Effector CD8-positive, alpha-beta T cell (primary cell): ENCODE measurements around the gene CLPX.
"Not testable (repeated sequence)": the region's sequence is repeated elsewhere in the genome, so short reads cannot be mapped to it uniquely, and the experiment has no call there.

Experiments
- DNase-seq: peaks from one replicate; lab custom pipeline; 2025; lab: John Stamatoyannopoulos, UW

Gene CLPX

GRCh38 chr15:65172531-65172930 is 12.6 kb downstream of the CLPX start:
- no peak for DNase-seq

- DNase-seq = no peak
Observed at GRCh38 chr15:65171428-65171827, 13.7 kb downstream of the CLPX start.

DNA sequence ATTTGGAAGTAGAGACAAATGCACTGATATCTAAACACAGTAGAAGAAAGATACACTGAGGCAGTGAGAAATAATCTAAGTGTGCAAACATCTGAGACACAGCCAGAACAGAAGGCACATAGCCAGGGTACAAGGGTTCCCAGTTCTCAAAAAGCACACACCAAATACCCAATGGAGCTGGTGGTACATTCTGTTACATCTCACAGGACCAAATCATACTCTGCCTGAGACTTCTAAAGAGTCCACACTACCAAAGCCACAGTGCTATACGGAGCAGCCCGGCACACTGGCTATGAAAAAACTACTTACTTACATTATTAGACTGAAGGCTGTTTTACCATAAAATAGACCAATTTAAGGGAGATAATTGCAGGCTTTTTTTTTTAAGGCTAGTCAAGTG is 19.3 kb downstream of the CLPX start:
- DNase-seq = no peak

DNA sequence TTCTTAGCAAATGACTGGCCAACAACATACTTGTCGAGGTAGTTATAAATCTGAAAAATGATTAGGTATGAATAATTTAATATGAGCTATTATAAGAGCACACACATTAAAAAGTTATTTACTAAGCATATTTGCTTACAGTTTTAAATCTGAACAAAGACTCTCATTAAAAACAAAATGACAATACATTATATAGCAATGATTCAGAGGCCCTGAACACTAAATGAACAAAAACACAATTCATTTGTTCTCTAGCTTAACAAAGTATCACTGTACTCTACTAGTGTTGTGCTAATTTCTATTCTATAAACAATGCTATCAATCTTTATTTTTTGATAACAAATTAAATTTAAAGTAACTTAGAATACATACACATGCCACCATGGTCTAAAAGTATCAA is 21.0 kb downstream of the CLPX start:
- no peak for DNase-seq

DNA sequence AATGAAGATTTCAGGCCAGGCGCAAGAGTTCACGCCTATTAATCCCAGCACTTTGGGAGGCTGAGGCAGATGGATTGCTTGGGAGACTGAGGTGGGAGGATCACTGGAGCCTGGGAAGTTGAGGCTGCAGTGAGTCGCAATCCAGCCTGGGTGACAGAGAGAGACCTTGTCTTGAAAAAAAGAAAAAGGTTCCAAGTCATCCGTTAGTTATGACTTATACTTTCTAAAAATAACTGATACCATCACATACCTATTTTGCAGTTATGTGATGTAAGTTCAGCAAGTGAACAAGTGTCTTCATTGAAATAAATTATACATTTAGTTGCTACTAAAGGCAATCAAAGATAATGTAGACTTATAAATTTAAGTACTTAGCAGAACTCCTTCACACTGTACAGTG is 22.1 kb downstream of the CLPX start:
- no peak for DNase-seq

DNA sequence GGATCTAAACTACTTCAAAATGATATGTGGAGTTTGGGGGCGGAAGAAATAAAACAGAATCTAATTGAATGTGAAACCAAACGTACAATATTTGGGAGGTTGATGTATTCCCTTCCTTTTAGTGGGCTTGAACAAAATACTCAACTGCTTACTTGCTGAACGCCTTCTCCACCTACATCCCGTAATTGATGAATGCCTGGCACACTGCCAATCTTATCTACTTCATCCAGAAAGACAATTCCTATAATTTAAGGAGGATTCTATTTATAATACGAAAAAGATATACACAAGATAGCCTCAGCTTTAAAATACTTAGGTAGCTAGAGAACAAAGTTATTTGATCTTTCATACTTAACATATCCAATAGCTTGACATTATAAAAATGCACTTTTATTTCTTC is 28.4 kb downstream of the CLPX start:
- no peak for DNase-seq

DNA sequence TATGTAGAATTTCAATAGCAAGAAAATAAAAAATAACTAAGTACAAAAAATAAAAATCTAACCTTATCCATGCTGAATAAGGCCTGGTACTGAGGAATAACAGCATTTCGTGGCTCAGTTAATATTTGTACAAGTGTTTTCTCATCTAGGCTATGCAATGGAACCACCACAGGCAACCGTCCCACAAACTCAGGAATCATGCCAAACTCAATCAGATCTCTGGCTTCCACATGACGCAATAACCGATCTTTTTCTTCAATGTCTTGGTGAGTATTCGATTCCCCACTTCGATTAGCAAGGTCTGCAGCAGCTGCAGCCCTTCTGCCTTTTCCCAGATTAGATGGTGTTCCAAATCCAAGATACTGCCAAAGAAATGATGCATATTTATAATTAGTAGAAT is 30.4 kb downstream of the CLPX start:
- no peak for DNase-seq

GRCh38 chr15:65147902-65148301 is 37.2 kb downstream of the CLPX start:
- no peak for DNase-seq

DNA sequence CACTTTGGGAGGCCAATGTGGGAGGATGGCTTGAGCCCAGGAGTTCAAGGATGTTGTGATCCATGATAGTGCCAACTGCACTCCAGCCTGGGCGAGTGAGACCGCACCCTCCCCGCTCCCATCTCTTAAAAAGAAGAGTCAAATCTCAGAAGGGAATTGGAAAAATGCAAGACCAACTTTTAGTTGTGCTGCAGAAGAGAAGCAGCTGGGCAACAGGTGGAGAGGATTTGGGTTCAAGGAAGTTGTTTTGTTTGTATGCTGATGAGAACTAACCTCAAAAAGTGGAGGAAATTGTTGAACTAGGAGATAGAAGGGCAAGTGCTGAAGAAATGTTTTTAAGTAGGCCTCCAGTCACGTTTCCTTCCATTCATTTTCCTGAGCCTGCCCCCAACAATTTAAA is 38.7 kb downstream of the CLPX start:
- no peak for DNase-seq

DNA sequence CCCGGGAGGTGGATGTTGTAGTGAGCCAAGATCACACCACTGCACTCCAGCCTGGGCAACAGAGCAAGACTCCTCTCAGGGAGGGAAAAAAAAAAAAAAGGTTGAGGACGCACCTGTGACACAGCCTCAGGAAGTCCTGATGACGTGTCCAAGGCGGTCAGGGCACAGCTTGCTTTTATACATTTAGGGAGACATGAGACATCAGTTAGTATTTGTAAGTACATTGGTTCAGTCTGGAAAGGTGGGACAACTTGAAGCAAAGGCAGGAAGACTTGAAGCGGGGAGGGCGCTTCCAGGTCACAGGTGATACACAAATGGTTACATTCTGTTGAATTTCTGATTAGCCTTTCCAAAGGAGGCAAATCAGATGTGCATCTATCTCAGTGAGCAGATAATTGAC is 46.5 kb downstream of the CLPX start:
- not testable (repeated sequence) for DNase-seq

GRCh38 chr15:65137893-65138292 is 47.2 kb downstream of the CLPX start:
- DNase-seq = not testable (repeated sequence)

DNA sequence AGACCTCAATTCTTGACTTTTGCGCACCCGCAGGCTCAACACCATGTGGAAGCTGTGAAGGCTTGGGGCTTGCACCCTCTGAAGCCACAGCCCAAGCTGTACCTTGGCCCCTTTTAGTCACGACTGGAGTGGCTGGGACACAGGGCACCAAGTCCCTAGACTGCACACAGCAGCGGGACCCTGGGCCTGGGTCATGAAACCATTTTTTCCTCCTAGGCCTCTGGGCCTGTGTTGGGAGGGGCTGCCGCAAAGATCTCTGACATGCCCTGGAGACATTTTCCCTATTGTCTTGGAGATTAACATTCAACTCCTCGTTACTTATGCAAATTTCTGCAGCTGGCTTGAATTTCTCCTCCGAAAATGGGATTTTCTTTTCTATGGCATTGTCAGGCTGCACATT is 48.1 kb downstream of the CLPX start:
- not testable (repeated sequence) for DNase-seq

DNA sequence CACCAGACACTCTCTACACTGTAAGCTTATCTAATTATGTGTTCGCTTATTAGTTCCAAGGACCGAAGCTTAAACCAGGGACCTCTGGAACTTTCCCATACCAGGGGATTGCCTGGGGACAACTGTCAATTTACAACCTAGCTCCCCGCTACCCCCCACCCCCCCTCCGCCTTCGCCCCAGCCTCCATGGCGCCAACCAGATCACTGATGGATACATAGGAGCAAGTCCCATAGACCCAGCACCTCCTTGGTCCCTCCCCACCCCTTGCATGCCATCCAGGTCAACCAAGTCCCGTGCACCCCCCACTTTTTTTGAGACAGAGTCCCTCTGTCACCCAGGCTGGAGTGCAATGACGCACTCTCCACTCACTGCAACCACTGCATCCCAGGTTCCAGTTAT is 50.6 kb downstream of the CLPX start:
- no peak for DNase-seq

- peak; percentile 60 for DNase-seq
Observed at GRCh38 chr15:65133548-65134200, 51.5 kb downstream of the CLPX start, which contains the start of gene PDCD7. PDCD7 (minus strand) TSS chr15:65133808; CDS start chr15:65133781, 27 bp downstream.

GRCh38 chr15:65132878-65133547 is 52.1 kb downstream of the CLPX start:
- DNase-seq = no peak

GRCh38 chr15:65130941-65131340 is 54.2 kb downstream of the CLPX start:
- DNase-seq = no peak

DNA sequence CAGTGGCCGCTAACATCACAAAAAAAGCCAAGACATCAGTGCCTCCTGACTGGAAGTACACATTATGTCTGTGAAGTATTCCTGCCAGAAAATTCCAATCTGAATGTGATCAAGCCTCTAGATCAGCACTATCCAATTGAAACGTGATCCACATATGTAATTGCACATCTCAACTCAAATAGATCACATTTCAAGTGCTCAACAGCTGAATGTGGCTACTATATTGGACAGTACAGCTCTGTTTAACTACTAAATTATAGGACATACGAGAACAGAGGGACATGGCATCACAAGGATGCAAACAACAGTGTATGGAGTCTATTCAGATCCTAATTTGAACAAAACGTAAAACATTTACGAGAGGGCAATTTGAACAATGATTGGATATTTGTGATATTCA is 69.6 kb downstream of the CLPX start:
- no peak for DNase-seq

DNA sequence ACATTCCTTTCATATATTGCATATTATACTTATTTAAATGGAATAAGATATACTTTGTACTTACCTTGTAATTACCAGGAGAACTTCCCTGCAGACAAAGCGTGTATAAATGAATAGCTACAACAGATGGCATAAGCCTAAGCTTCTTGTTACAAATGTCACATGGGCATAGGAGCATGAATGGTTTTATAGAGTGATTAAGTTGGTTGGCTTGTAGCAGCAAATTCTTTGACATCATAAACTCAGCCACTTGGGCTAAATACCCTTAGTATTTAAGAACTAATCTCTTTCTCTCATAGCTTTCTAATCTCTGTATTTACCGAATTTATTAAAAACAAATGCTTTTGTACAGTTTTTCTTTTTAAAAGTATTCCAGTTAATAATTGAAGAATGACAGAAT is 70.1 kb downstream of the CLPX start, which contains the start of gene UBAP1L:
TSS of gene UBAP1L (minus strand) at position 115 of the 400 bp plus-strand sequence. CDS start 8,985 bp downstream, outside the sequence.
- no peak for DNase-seq

DNA sequence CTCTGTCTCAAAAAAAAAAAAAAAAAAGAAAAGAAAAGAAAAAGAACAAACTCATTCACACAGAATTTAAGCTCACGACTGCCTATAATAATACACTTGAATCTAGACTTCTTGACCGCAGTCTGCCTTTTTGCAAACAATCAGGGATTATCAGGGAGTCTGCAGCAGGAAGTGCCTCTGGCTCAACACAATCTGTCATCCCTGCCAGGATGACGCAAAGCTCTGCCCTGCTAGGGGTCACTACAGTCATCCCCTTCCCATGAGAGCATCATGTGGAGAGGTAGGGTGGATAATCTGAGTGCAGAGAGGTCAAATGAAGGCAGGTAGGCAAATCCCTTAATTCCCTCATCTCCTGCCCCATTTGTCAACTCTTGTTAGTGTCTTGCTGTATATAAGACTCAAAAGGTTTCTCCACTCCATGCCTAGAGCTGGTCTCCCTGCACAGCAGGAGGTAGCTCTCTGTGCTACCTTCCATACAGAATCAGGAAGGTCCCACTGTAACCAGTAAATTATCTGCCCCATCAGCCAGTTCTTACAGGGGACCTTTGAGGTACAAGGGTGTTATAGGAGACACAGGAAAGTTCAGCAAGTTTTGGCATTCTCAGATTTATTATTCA is 74.4 kb downstream of the CLPX start:
- no peak for DNase-seq

DNA sequence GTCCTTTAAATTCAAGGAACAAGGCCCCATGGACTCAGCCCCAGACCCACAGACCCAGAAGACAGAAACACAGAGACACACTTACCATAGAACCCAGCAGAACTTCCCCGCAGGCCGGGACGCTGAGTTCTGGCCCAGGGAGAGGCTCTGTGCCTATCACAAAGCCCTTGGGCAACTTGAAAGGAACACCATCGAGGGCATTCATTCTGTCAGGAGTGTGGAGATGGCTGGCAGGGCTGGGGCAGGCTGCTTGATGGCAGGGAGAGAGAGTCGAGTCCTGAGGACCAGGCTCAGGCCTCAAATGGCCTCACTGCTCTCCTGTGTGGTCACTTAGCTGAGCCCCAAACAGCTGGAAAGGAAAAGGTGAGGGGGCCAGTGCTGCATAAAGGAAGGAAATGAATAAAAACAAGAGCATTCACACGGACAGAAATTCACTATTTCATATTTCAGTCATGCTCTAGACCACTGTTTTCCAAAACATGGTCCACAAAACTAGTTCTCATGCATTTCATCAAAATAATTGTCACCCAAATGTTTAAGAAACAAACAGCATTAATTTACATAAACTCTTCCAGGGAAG is 79.0 kb downstream of the CLPX start:
- DNase-seq = no peak

- DNase-seq = no peak
Observed at GRCh38 chr15:65105038-65105437, 80.1 kb downstream of the CLPX start.

DNA sequence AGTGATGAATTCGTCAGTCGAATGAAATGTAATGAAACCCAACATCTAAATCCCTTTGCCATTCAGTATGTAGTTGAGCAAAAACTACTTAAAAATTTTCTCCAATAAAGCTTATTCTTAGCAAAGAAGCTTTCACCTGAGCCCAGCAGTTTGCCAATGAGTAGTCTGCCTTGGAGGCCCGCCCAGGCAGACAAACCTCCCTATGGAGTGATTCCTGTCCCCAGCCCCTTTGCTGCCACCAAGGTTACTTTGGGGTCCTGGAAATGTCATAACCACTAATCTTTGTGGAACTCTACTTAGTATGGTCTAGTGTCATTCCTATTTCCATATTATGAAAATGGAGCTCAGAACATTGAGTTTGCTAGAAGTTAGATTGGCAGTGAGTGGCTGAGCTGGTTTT is 82.2 kb downstream of the CLPX start:
- DNase-seq = no peak
